GM13977 (cell line): Measurements from ENCODE around the gene COX6A1.

Experiments
- DNase-seq: peaks from one replicate; pipeline ENCODE4 v3.0.0; 2012; ENCODE audit warnings: low spot score
- in situ Hi-C: fragments of 300-500 bp; cut with MboI; formaldehyde crosslinking; loops from one replicate; pipeline ENCODE4 v1.12.0; 2022; ENCODE audit warnings: low sequenced_read_pairs, low pct_unique_long_range_greater_than_20kb, mixed read lengths, inconsistent platforms; ENCODE audit not compliant: unreplicated experiment
- TF ChIP-seq, protein P1 (sequence below): IDR thresholded peaks from 2 replicates; pipeline ENCODE4 v1.5.1; 2012; ENCODE audit warnings: mild to moderate bottlenecking, control low read depth; ENCODE audit not compliant: insufficient read depth; ENCODE audit errors: extremely low read depth, missing control alignments

The COX6A1 gene

DNA sequence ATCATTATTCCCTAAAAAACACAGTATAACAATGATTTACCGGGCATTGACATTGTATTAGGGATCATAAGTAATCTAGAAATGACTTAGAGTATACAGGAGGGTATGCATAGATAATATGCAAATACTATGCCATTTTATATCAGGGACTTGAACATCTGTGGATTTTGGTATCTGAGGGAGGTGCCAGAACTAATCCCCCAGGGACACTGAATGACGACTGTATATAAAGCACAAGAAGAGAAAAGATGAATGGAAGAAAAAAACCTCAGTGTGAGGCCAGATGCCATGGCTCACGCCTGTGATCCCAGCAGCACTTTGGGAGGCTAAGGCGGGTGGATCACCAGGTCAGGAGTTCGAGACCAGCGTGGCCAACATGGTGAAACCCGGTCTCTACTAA is 25.5 kb upstream of the COX6A1 start:
- TF ChIP-seq, protein P1, sequence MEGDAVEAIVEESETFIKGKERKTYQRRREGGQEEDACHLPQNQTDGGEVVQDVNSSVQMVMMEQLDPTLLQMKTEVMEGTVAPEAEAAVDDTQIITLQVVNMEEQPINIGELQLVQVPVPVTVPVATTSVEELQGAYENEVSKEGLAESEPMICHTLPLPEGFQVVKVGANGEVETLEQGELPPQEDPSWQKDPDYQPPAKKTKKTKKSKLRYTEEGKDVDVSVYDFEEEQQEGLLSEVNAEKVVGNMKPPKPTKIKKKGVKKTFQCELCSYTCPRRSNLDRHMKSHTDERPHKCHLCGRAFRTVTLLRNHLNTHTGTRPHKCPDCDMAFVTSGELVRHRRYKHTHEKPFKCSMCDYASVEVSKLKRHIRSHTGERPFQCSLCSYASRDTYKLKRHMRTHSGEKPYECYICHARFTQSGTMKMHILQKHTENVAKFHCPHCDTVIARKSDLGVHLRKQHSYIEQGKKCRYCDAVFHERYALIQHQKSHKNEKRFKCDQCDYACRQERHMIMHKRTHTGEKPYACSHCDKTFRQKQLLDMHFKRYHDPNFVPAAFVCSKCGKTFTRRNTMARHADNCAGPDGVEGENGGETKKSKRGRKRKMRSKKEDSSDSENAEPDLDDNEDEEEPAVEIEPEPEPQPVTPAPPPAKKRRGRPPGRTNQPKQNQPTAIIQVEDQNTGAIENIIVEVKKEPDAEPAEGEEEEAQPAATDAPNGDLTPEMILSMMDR: no peak
- in situ Hi-C loops: no loop called here
- DNase-seq: no peak

DNA sequence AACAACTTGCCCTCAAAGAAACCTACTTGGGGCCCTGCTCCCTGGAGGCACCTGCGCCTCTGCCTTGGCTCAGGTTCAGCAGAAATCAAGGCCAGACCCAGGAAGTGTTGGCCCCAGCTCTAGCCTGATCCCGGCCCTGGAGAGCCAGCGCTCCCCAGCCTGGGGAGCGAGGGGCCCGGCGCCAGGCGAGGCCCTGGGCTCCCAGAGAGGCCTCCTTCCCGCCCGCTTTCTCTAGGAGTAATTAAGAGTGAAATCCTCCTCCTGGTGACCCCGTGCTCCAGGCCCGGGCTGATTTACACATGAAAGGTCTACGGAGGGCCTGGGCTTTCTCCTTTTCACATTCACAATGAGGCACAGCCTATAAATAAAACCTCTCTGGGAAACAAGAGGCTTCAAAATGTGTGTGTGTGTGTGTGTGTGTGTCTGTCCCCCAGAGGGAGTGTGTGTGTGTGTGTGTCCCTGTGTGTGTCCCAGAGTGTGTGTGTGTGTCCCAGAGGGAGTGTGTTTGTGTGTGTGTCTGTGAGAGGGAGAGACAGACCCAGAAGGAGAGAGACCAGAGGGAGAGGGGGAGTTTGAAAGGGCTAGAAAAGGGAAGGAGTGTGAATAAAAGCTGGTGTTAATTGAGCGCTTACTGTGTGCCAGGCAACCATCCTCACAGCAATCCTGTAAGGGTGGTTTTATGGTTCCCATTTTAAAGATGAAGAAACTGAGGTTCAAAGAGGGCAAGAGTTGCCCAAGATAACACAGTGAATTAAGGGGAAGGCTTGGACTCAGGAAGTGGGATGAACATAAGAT is 23.8 kb upstream of the COX6A1 start:
- no peak for DNase-seq
- in situ Hi-C loops: no loop called here
- TF ChIP-seq, protein P1: no peak

DNA sequence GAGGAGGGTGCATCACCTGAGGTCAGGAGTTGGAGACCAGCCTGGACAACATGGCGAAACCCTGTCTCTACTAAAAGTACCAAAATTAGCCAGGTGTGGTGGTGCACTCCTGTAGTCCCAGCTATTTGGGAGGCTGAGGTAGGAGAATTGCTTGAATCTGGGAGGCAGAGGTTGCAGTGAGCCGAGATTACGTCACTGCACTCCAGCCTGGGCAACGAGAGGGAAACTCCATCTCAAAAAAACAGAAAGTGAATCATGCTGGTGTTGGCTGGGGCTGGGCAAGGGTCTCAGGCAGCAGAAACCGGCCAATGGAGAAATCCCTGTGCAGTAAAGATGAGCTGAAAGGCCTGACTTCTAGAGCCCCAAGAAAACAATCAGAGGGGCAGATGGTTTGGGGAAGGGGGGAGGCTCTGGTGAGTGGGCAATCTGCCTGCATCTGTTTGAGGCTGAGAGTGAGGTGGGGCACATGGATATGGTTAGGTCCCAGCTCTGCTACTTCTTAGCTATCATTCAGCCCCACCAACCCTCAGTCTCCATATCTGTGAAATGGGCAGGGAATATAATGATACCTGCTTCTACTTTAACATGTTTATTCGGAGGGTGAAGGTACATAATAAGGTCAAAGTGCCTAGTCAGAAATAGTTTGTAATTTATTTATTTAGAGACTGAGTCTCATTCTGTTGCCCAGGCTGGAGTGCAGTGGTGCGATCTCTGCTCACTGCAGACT is 21.3 kb upstream of the COX6A1 start:
- in situ Hi-C loops: no loop called here
- TF ChIP-seq, protein P1: no peak
- no peak for DNase-seq

DNA sequence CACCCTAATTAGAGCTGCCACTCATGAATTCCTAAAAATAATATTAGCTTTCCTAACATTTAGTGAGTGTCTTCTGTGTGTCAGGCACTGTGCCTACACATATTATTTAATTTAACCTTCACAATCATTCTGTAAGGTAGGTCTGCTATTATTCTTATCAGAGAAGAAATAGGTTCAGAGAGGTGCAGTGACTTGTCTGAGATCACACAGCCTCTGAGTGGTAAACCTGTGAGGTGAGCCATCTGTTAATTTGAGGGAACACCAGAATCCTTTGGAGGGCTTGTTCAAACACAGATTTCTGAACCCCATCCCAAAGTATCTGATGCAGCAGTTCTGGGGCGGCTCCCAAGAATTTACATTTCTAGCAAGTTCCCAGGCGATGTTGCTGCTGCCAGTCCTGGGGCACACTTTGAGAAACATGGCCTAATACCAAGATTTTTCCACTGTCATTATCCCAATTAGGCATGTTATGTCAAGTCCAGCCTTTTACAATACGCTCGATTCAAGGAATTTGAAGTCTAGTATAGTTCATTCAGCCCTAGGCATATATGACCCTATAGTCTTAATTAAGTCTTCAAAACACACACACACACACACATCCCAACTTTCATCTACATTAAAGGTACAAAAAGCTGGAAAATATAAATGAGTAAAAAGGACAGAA is 19.9 kb upstream of the COX6A1 start:
- in situ Hi-C loops: no loop called here
- TF ChIP-seq, protein P1: no peak
- no peak for DNase-seq

DNA sequence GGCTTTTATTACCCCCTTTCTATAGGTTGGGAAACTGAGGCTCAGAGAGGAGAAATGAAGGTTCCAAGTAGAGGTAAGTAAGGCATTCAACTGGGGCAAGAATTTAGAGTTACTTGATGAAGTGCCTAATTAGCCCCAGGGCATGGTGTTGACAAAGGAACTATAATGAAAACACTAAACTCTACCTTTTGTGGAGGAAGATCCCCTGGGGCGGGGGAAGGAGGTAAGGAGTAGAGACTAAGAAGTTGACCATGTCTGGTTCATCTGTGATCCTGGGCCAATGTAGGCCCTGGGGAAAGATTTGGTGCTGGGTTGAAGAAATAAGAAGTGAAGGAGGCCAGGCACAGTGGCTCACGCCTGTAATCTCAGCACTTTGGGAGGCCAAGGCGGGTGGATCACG is 16.2 kb upstream of the COX6A1 start:
- no peak for DNase-seq
- in situ Hi-C loops: no loop called here
- TF ChIP-seq, protein P1: no peak

DNA sequence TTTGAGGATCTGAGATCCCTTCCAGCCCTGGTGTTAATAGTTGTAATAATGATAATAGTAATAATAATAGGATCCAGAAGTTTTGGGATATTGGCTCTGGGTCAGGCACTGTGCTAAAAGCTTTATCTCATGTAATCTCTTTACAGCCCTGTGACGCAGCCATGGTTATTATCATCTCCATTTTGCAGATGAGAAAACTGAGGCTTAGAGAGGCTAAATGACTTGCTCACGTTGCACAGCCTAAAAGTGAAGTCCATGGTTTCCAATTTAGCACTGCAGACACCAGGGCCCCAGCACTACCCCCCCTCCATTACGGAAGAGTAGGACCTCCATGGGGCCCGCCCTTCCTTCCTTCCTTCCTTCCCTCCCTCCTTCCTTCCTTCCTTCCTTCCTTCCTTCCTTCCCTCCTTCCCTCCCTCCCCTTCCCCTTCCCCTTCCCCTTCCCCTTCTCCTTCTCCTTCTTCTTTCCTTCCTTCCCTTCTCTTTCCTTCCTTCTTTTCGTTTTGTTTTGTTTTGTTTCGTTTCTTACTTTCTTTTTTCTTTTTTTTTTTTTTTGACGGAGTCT is 14.9 kb upstream of the COX6A1 start:
- TF ChIP-seq, protein P1: no peak
- in situ Hi-C loops: no loop called here
- no peak for DNase-seq
